Esophagus squamous epithelium (tissue), 4 donors: Measurements from ENCODE around the gene MOV10.
A peak's percentile ranks its signal among the peaks of the same experiment; 100 is the strongest.

Experiments used
- POLR2A ChIP-seq, 4 donors: fragments of 450-650 bp; IDR thresholded peaks; one replicate each; pipeline ENCODE4 v1.6.1; 2017; ENCODE audit warnings: antibody characterized with exemption in 4 of 4, mild to moderate bottlenecking in 4 of 4, moderate library complexity in 3 of 4
- TF ChIP-seq, protein P1 (sequence below), 6 experiments: fragments of 450-650 bp in 4 of 6; fragments of 200-600 bp in 2 of 6; sonication (generic) in 2 of 6; IDR thresholded peaks; one replicate each; pipeline ENCODE4 v1.5.1; 2016 to 2019; ENCODE audit warnings: antibody characterized with exemption in 6 of 6, mild to moderate bottlenecking in 4 of 6, moderate library complexity in 4 of 6

GRCh38 chr1:112707221-112708001 is 33.0 kb downstream of the MOV10 start:
- TF ChIP-seq, protein P1, sequence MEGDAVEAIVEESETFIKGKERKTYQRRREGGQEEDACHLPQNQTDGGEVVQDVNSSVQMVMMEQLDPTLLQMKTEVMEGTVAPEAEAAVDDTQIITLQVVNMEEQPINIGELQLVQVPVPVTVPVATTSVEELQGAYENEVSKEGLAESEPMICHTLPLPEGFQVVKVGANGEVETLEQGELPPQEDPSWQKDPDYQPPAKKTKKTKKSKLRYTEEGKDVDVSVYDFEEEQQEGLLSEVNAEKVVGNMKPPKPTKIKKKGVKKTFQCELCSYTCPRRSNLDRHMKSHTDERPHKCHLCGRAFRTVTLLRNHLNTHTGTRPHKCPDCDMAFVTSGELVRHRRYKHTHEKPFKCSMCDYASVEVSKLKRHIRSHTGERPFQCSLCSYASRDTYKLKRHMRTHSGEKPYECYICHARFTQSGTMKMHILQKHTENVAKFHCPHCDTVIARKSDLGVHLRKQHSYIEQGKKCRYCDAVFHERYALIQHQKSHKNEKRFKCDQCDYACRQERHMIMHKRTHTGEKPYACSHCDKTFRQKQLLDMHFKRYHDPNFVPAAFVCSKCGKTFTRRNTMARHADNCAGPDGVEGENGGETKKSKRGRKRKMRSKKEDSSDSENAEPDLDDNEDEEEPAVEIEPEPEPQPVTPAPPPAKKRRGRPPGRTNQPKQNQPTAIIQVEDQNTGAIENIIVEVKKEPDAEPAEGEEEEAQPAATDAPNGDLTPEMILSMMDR (IDR thresholded peaks at IDR 0.05): peak; percentile 79 to 97 (median 90)
- TF ChIP-seq POLR2A (IDR thresholded peaks at IDR 0.05): no peak
